Dermis lymphatic vessel endothelial cell (primary cell): ENCODE results near the gene NPHP3. TPM values are rescaled to one million over a fixed set of nuclear protein-coding genes. Genes with fewer than 3 reads are reported as not detected.

Source experiments
- total RNA-seq: library from RNA; depleted of rRNA; stranded (reverse); fragments of >200 nt; gene quantifications from 2 replicates; pipeline ENCODE4 v1.2.1, GENCODE V29; 2014

The NPHP3 gene
- total RNA-seq = 19.2 and 30.6 TPM in 2 replicates

GRCh38 chr3:132722165-132723023, at the start of gene NPHP3:
TSS of gene NPHP3 (minus strand) at chr3:132722409. CDS start at chr3:132722355, 54 bp downstream.

GRCh38 chr3:132660052-132660810, 62.0 kb downstream of the NPHP3 start, which contains the start of gene UBA5:
TSS of gene UBA5 (plus strand) at chr3:132660329. CDS start at chr3:132660538, 209 bp downstream.

GRCh38 chr3:132659365-132660051, 62.7 kb downstream of the NPHP3 start, which contains the start of gene ACAD11:
TSS of gene ACAD11 (minus strand) at chr3:132659809. CDS start at chr3:132659751, 58 bp downstream.

Other genes starting within 250 kb of the NPHP3 start
- 0.09 and 0.33 TPM in 2 replicates for gene ACKR4, start 125.1 kb downstream of the NPHP3 start, total RNA-seq
- gene ACAD11, start 62.6 kb downstream of the NPHP3 start, total RNA-seq = 13.1 and 19.6 TPM in 2 replicates
- gene UBA5, start 62.1 kb downstream of the NPHP3 start, total RNA-seq = 20.8 and 30.3 TPM in 2 replicates